Smooth muscle cell (in vitro differentiated cells): ENCODE measurements around the gene SSBP2. TPM values are rescaled to one million over a fixed set of nuclear protein-coding genes. Genes with fewer than 3 reads are reported as not detected.

Source experiments
- DNase-seq: peaks from one replicate; lab custom pipeline; 2025; ENCODE audit not compliant: unreplicated experiment; lab: John Stamatoyannopoulos, UW
- H2AFZ ChIP-seq: fragments of 200-600 bp; sonication (generic); 2 replicates; pipeline ENCODE4 v1.6.0; 2016; ENCODE audit warnings: antibody characterized with exemption, low read depth, mild to moderate bottlenecking
- H3F3A ChIP-seq: fragments of 200-600 bp; sonication (generic); 2 replicates; pipeline ENCODE4 v1.6.0; 2017; ENCODE audit warnings: antibody characterized with exemption, low read depth
- H3K27ac ChIP-seq: fragments of 200-600 bp; sonication (generic); 2 replicates; pipeline ENCODE4 v1.5.1; 2016; ENCODE audit warnings: low read depth, mild to moderate bottlenecking
- H3K27me3 ChIP-seq: fragments of 200-600 bp; sonication (generic); 2 replicates; pipeline ENCODE4 v1.6.1; 2016; ENCODE audit warnings: low read depth, mild to moderate bottlenecking
- H3K36me3 ChIP-seq: fragments of 200-600 bp; sonication (generic); 2 replicates; pipeline ENCODE4 v1.5.1; 2016; ENCODE audit warnings: low read depth
- H3K4me1 ChIP-seq: fragments of 200-600 bp; sonication (generic); 2 replicates; pipeline ENCODE4 v1.5.1; 2016; ENCODE audit warnings: low read depth
- H3K4me2 ChIP-seq: fragments of 200-600 bp; sonication (generic); 2 replicates; pipeline ENCODE4 v1.6.0; 2016; ENCODE audit warnings: mild to moderate bottlenecking
- H3K4me3 ChIP-seq: fragments of 200-600 bp; sonication (generic); 2 replicates; pipeline ENCODE4 v1.5.1; 2016; ENCODE audit warnings: mild to moderate bottlenecking
- H3K79me2 ChIP-seq: fragments of 200-600 bp; sonication (generic); 2 replicates; pipeline ENCODE4 v1.6.0; 2016; ENCODE audit warnings: low read depth, mild to moderate bottlenecking
- H3K9ac ChIP-seq: fragments of 200-600 bp; sonication (generic); 2 replicates; pipeline ENCODE4 v1.6.0; 2016; ENCODE audit warnings: low read depth
- H3K9me3 ChIP-seq: fragments of 200-600 bp; sonication (generic); replicated peaks from 2 replicates; pipeline ENCODE4 v1.5.1; 2016; ENCODE audit warnings: low read depth
- H4K20me1 ChIP-seq: fragments of 200-600 bp; sonication (generic); 2 replicates; pipeline ENCODE4 v1.6.0; 2016; ENCODE audit warnings: low read depth
- WGBS: methylation state at CpG from one replicate; pipeline ENCODE4 v1.1.7; 2016; ENCODE audit warnings: low lambda C conversion rate; 5-methylcytosine and 5-hydroxymethylcytosine counted together
- polyA plus RNA-seq: library from polyadenylated mRNA; unstranded; fragments of >200 nt; fragmentation: Nextera tagmentation; extraction: Ambion mirVana; gene quantifications from 2 replicates; pipeline ENCODE4 v1.2.1, GENCODE V29; 2016
- total RNA-seq: library from RNA; depleted of rRNA; stranded (reverse); fragments of >200 nt; gene quantifications from 2 replicates; pipeline ENCODE4 v1.2.3, GENCODE V29; 2014
- TF ChIP-seq, protein P1 (sequence below): fragments of 200-600 bp; sonication (generic); IDR thresholded peaks from 2 replicates; pipeline ENCODE4 v1.5.1; 2017; ENCODE audit warnings: borderline replicate concordance, mild to moderate bottlenecking, antibody characterized with exemption; ENCODE audit not compliant: insufficient read depth, poor library complexity, severe bottlenecking

The SSBP2 gene
- total and polyA plus RNA-seq, 2 experiments from 2014 or later: 44.0 to 48.0 TPM

DNA sequence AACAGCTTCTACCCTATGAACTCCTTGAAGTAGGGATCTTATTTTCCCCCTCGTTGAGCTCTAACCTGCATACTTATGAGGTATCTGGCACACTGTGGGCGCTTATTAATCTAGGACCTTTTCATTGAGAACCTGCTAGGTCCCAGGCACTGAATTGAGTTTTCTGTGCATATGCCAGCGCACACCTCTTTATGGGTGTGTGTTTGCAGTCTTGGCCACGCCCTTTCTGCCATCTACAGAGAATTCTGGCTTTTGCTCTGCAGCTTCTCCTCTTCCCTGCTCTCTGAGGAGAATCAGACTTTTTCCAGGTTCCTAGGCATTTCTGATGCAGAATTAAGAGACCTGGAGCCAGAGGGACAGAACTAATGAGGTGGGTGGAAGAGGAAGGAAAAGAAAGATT lies 25.4 kb upstream of the SSBP2 start:
- no peaks in the 10 kb centered on the region for H3K79me2 ChIP-seq
- no peaks in the 10 kb centered on the region for H3F3A ChIP-seq
- H3K4me3 ChIP-seq: no peak overlapping the region
- no peaks in the 10 kb centered on the region for H3K9me3 ChIP-seq
- no peaks in the 10 kb centered on the region for H3K4me1 ChIP-seq
- no peak overlapping the region for H3K27ac ChIP-seq
- H3K36me3 ChIP-seq: no peaks in the 10 kb centered on the region
- TF ChIP-seq, protein P1, sequence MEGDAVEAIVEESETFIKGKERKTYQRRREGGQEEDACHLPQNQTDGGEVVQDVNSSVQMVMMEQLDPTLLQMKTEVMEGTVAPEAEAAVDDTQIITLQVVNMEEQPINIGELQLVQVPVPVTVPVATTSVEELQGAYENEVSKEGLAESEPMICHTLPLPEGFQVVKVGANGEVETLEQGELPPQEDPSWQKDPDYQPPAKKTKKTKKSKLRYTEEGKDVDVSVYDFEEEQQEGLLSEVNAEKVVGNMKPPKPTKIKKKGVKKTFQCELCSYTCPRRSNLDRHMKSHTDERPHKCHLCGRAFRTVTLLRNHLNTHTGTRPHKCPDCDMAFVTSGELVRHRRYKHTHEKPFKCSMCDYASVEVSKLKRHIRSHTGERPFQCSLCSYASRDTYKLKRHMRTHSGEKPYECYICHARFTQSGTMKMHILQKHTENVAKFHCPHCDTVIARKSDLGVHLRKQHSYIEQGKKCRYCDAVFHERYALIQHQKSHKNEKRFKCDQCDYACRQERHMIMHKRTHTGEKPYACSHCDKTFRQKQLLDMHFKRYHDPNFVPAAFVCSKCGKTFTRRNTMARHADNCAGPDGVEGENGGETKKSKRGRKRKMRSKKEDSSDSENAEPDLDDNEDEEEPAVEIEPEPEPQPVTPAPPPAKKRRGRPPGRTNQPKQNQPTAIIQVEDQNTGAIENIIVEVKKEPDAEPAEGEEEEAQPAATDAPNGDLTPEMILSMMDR: no peak
- no peak overlapping the region for H3K9ac ChIP-seq
- no peaks in the 10 kb centered on the region for H4K20me1 ChIP-seq
- no peak for DNase-seq
- no peaks in the 10 kb centered on the region for H3K27me3 ChIP-seq
- H3K4me2 ChIP-seq: no peak overlapping the region
- no peak overlapping the region for H2AFZ ChIP-seq
- 90% methylated on average over 4 of the region's 4 CpGs for WGBS

DNA sequence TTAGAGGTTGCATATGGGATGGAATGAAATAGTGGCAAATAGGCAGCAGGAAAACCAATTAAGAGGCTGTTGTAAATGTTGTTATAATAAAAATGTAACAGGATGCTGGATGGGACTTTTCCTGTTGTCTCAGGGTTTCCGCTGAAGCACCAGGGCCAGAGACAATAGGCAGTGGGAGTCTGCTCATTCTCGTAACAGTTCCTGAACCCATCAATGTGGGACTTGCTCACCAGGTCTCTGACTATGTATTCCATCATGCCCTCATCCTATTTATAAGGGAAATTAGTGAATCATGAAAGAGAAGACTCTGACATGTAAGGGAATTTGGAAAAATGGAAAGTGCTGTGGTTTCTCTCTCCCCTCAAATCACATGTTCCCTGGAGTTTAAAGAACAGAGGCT lies 23.5 kb upstream of the SSBP2 start:
- Histone ChIP-seq H3K4me3 (no peak overlapping the region), H3K4me2 (no peak overlapping the region), H2AFZ (no peak overlapping the region), H3K36me3 (no peaks in the 10 kb centered on the region), H3K27me3 (no peaks in the 10 kb centered on the region), H3K79me2 (no peaks in the 10 kb centered on the region), H4K20me1 (no peaks in the 10 kb centered on the region), H3K27ac (no peak overlapping the region), H3K9me3 (no peaks in the 10 kb centered on the region), H3F3A (no peaks in the 10 kb centered on the region), H3K4me1 (no peaks in the 10 kb centered on the region), H3K9ac (no peak overlapping the region)
- TF ChIP-seq, protein P1: no peak
- 96% methylated on average over 2 of the region's 2 CpGs for WGBS
- DNase-seq: no peak

DNA sequence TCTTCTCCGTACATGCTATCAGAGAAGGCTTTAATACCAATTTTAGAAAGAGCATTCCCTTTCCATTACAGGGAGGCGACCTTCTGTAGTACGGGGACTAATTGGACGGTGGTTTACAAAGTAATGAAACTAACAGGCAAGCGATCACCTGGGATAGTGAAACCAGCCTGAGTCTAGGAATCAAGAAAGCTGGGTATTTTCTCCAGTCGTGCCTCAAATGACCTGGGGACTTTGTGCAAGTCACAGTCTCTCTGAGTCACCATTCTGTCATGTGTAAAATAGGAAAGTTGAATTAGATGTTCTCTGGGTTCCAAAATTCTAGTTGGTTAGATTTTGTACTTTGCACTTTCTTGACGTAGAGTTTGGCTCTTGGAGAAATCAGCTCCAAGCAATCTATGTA lies 22.7 kb upstream of the SSBP2 start:
- Histone ChIP-seq H3K27ac (no peak overlapping the region), H3K27me3 (no peaks in the 10 kb centered on the region), H3K4me3 (no peak overlapping the region), H3K36me3 (no peaks in the 10 kb centered on the region), H3K9me3 (no peaks in the 10 kb centered on the region), H3K9ac (no peak overlapping the region), H3K4me2 (no peak overlapping the region), H4K20me1 (no peaks in the 10 kb centered on the region), H3K4me1 (no peaks in the 10 kb centered on the region), H2AFZ (no peak overlapping the region), H3F3A (no peaks in the 10 kb centered on the region), H3K79me2 (no peaks in the 10 kb centered on the region)
- 76% methylated on average over 7 of the region's 7 CpGs for WGBS
- DNase-seq: no peak
- TF ChIP-seq, protein P1: no peak

DNA sequence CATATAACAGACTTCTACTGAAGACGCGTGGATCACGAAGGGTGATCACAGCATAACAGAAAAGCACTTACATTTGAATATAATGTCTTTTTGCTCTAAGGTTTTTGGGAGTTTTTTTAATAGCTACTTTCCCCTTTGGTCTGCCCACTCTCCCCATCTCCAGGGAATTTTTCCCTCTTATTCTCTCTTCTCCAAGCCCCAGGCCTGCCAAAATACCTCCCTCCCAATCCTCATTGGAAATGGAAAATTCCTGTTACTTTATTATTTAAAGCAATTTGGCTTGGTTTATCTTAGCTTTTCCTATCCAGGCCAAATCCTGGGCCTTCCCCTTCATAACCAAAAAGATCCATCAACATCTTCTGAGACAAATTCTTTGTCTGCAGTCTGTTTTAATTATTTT lies 22.3 kb upstream of the SSBP2 start:
- Histone ChIP-seq H3K4me3 (no peak overlapping the region), H3K79me2 (no peaks in the 10 kb centered on the region), H3K27me3 (no peaks in the 10 kb centered on the region), H3K4me1 (no peaks in the 10 kb centered on the region), H3K9me3 (no peaks in the 10 kb centered on the region), H3K36me3 (no peaks in the 10 kb centered on the region), H2AFZ (no peak overlapping the region), H3K4me2 (no peak overlapping the region), H3F3A (no peaks in the 10 kb centered on the region), H3K27ac (no peak overlapping the region), H4K20me1 (no peaks in the 10 kb centered on the region), H3K9ac (no peak overlapping the region)
- 94% methylated on average over 3 of the region's 3 CpGs for WGBS
- TF ChIP-seq, protein P1: no peak
- DNase-seq: no peak
